GM10248 (cell line): ENCODE data around the gene FKBP6.
"Not testable (repeated sequence)": the region's sequence is repeated elsewhere in the genome, so short reads cannot be mapped to it uniquely, and the experiment has no call there.

Experiments
- CTCF ChIA-PET: fragments of 300-600 bp; sonication (Branson Sonifier 250); formaldehyde crosslinking; extraction: SDS; loops from one replicate; lab custom pipeline; 2021; ENCODE audit warnings: antibody characterized with exemption; lab: Yijun Ruan, JAX
- POLR2A ChIA-PET: fragments of 350-650 bp; sonication (Branson Sonifier 250); formaldehyde crosslinking; extraction: SDS; loops from one replicate; lab custom pipeline; 2020; ENCODE audit warnings: antibody characterized with exemption; lab: Yijun Ruan, JAX
- DNase-seq: peaks from one replicate; pipeline ENCODE4 v3.0.0; 2012; ENCODE audit errors: extremely low spot score
- CTCF ChIP-seq: IDR thresholded peaks from 2 replicates; pipeline ENCODE4 v1.5.1; 2012; ENCODE audit warnings: mild to moderate bottlenecking, low read depth; ENCODE audit errors: extremely low read depth, missing control alignments, control extremely low read depth

FKBP6 gene

GRCh38 chr7:73316521-73316920 lies 11.4 kb upstream of the FKBP6 start:
- no peak for TF ChIP-seq CTCF
- ChIA-PET CTCF (interaction anchor here (2.9 kb wide), 1 partner anchor 7 kb away, joined by 9 read pairs; no protein-coding TSS in a partner anchor), POLR2A (no interaction called here)
- DNase-seq: no peak

GRCh38 chr7:73318656-73319204 lies 9.2 kb upstream of the FKBP6 start:
- DNase-seq, POLR2A ChIA-PET, CTCF ChIA-PET: not testable (repeated sequence)

- DNase-seq, CTCF ChIA-PET: not testable (repeated sequence)
- POLR2A ChIA-PET: interaction anchor here (0.5 kb wide), 1 partner anchor 523 kb away, joined by 4 read pairs; the partner anchor contains the start of gene METTL27
Observed at GRCh38 chr7:73319541-73319940, 8.4 kb upstream of the FKBP6 start.

- POLR2A ChIA-PET: interaction anchor here (0.5 kb wide), 1 partner anchor 523 kb away, joined by 4 read pairs; the partner anchor contains the start of gene METTL27
- DNase-seq, CTCF ChIA-PET: not testable (repeated sequence)
Observed at GRCh38 chr7:73320009-73320408, 8.0 kb upstream of the FKBP6 start.

- POLR2A ChIA-PET, DNase-seq: not testable (repeated sequence)
- CTCF ChIA-PET: interaction anchor here (0.7 to 4.9 kb wide), 10 partner anchors 8 to 402 kb away, joined by 3 to 45 read pairs (median 4); no protein-coding TSS in a partner anchor
Observed at GRCh38 chr7:73323434-73324080, 4.4 kb upstream of the FKBP6 start.

- POLR2A ChIA-PET: not testable (repeated sequence)
- peak; percentile 84 for DNase-seq
- CTCF ChIA-PET: interaction anchor here (0.7 to 4.9 kb wide), 11 partner anchors 9 to 401 kb away, joined by 3 to 45 read pairs (median 4); no protein-coding TSS in a partner anchor
- peak; percentile 74 for TF ChIP-seq CTCF
Observed at GRCh38 chr7:73324081-73324845, 3.7 kb upstream of the FKBP6 start.

GRCh38 chr7:73325424-73325823 lies 2.5 kb upstream of the FKBP6 start:
- DNase-seq, POLR2A ChIA-PET: not testable (repeated sequence)
- CTCF ChIA-PET: interaction anchor here (1.1 to 4.9 kb wide), 2 partner anchors 127 to 195 kb away, joined by 3 to 45 read pairs; no protein-coding TSS in a partner anchor

GRCh38 chr7:73327449-73327848 lies 512 bp upstream of the FKBP6 start:
- POLR2A ChIA-PET: not testable (repeated sequence)
- CTCF ChIA-PET: interaction anchor here (4.9 kb wide), 1 partner anchor 125 kb away, joined by 45 read pairs; no protein-coding TSS in a partner anchor

GRCh38 chr7:73328696-73329095 lies 735 bp downstream of the FKBP6 start:
- CTCF ChIA-PET: interaction anchor here (1.2 to 1.3 kb wide), 2 partner anchors 13 to 123 kb away, joined by 4 to 6 read pairs; no protein-coding TSS in a partner anchor
- DNase-seq: no peak
- POLR2A ChIA-PET: no interaction called here
- TF ChIP-seq CTCF: no peak

More at GRCh38 chr7:73327449-73327848, 512 bp upstream of the FKBP6 start:
- not testable (repeated sequence) for DNase-seq
